GM23338 (cell line): Measurements from ENCODE around the gene ERC1.

Experiments
- CREB1 ChIP-seq: fragments of 250-450 bp; sonication (Bioruptor Pico); IDR thresholded peaks from 2 replicates; pipeline ENCODE4 v1.5.0; 2020; ENCODE audit warnings: low read depth, mild to moderate bottlenecking, moderate library complexity
- EZH2 ChIP-seq: fragments of 200-600 bp; sonication (generic); IDR thresholded peaks from one replicate; pipeline ENCODE4 v1.8.0; 2017; ENCODE audit warnings: antibody characterized with exemption, mild to moderate bottlenecking, low read depth; ENCODE audit not compliant: unreplicated experiment
- EZH2phosphoT487 ChIP-seq: fragments of 200-600 bp; sonication (generic); IDR thresholded peaks from one replicate; pipeline ENCODE4 v1.8.1; 2018; ENCODE audit warnings: antibody characterized with exemption; ENCODE audit not compliant: unreplicated experiment
- JUNB ChIP-seq: IDR thresholded peaks from one replicate; pipeline ENCODE4 v1.6.1; 2016; ENCODE audit warnings: antibody characterized with exemption; ENCODE audit not compliant: unreplicated experiment
- NANOG ChIP-seq: IDR thresholded peaks from 2 replicates; pipeline ENCODE4 v1.6.1; 2016; ENCODE audit warnings: antibody characterized with exemption, borderline replicate concordance
- POLR2AphosphoS5 ChIP-seq: IDR thresholded peaks from 2 replicates; pipeline ENCODE4 v1.6.1; 2016; ENCODE audit warnings: antibody characterized with exemption, low read depth
- ZNF114 ChIP-seq: fragments of 250-450 bp; sonication (Bioruptor Pico); IDR thresholded peaks from 2 replicates; pipeline ENCODE4 v1.5.0; 2020; ENCODE audit warnings: mild to moderate bottlenecking, moderate library complexity
- TF ChIP-seq, protein P1 (sequence below), 2 experiments: fragments of 200-600 bp in 1 of 2; sonication (generic) in 1 of 2; conservative IDR thresholded peaks; 2 replicates each; pipeline versions ENCODE4 v1.5.1 to v1.6.1; 2016 to 2017; ENCODE audit warnings: antibody characterized with exemption in 2 of 2, low read depth in 2 of 2, mild to moderate bottlenecking in 2 of 2, moderate library complexity in 1 of 2
- TF ChIP-seq, protein P2 (sequence below): IDR thresholded peaks from 2 replicates; pipeline ENCODE4 v1.6.1; 2016; ENCODE audit warnings: antibody characterized with exemption
- TF ChIP-seq, protein P3 (sequence below): IDR thresholded peaks from one replicate; pipeline ENCODE4 v1.6.1; 2018; ENCODE audit warnings: antibody characterized with exemption; ENCODE audit not compliant: unreplicated experiment
- TF ChIP-seq, protein P4 (sequence below): fragments of 250-450 bp; sonication (Bioruptor Pico); IDR thresholded peaks from 2 replicates; pipeline ENCODE4 v1.5.0; 2020; ENCODE audit warnings: mild to moderate bottlenecking, moderate library complexity

DNA sequence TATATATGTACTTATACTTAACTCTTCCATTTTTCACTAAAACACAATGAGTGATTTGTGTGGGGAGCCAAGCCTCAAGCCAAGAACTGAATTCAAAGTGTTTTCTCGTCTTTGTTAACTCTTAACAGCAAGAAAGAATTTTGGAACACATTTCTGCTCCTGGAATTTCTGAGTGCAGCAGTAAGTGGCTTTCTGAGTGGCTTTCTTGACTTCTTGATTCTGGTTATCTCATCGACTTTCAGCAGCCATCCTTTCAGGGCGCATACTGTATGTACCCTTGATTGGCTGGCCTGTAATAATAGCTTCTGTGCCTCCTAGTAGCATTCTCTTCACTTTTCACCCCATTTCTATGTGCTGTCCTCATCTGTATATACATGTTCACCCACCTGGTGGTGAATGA, 446.0 kb downstream of the ERC1 start:
- TF ChIP-seq, protein P1, sequence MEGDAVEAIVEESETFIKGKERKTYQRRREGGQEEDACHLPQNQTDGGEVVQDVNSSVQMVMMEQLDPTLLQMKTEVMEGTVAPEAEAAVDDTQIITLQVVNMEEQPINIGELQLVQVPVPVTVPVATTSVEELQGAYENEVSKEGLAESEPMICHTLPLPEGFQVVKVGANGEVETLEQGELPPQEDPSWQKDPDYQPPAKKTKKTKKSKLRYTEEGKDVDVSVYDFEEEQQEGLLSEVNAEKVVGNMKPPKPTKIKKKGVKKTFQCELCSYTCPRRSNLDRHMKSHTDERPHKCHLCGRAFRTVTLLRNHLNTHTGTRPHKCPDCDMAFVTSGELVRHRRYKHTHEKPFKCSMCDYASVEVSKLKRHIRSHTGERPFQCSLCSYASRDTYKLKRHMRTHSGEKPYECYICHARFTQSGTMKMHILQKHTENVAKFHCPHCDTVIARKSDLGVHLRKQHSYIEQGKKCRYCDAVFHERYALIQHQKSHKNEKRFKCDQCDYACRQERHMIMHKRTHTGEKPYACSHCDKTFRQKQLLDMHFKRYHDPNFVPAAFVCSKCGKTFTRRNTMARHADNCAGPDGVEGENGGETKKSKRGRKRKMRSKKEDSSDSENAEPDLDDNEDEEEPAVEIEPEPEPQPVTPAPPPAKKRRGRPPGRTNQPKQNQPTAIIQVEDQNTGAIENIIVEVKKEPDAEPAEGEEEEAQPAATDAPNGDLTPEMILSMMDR (conservative IDR thresholded peaks at IDR 0.05; ENCODE audit: low read depth in 2 of 2): no peak
- TF ChIP-seq POLR2AphosphoS5: no peak
- TF ChIP-seq JUNB: no peak
- TF ChIP-seq EZH2phosphoT487: no peak
- TF ChIP-seq, protein P2, sequence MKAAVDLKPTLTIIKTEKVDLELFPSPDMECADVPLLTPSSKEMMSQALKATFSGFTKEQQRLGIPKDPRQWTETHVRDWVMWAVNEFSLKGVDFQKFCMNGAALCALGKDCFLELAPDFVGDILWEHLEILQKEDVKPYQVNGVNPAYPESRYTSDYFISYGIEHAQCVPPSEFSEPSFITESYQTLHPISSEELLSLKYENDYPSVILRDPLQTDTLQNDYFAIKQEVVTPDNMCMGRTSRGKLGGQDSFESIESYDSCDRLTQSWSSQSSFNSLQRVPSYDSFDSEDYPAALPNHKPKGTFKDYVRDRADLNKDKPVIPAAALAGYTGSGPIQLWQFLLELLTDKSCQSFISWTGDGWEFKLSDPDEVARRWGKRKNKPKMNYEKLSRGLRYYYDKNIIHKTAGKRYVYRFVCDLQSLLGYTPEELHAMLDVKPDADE: no peak
- TF ChIP-seq EZH2: no peak
- TF ChIP-seq CREB1 (CRISPR knock-in tag): no peak
- TF ChIP-seq NANOG: no peak
- TF ChIP-seq, protein P3, sequence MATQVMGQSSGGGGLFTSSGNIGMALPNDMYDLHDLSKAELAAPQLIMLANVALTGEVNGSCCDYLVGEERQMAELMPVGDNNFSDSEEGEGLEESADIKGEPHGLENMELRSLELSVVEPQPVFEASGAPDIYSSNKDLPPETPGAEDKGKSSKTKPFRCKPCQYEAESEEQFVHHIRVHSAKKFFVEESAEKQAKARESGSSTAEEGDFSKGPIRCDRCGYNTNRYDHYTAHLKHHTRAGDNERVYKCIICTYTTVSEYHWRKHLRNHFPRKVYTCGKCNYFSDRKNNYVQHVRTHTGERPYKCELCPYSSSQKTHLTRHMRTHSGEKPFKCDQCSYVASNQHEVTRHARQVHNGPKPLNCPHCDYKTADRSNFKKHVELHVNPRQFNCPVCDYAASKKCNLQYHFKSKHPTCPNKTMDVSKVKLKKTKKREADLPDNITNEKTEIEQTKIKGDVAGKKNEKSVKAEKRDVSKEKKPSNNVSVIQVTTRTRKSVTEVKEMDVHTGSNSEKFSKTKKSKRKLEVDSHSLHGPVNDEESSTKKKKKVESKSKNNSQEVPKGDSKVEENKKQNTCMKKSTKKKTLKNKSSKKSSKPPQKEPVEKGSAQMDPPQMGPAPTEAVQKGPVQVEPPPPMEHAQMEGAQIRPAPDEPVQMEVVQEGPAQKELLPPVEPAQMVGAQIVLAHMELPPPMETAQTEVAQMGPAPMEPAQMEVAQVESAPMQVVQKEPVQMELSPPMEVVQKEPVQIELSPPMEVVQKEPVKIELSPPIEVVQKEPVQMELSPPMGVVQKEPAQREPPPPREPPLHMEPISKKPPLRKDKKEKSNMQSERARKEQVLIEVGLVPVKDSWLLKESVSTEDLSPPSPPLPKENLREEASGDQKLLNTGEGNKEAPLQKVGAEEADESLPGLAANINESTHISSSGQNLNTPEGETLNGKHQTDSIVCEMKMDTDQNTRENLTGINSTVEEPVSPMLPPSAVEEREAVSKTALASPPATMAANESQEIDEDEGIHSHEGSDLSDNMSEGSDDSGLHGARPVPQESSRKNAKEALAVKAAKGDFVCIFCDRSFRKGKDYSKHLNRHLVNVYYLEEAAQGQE: no peak
- TF ChIP-seq, protein P4, sequence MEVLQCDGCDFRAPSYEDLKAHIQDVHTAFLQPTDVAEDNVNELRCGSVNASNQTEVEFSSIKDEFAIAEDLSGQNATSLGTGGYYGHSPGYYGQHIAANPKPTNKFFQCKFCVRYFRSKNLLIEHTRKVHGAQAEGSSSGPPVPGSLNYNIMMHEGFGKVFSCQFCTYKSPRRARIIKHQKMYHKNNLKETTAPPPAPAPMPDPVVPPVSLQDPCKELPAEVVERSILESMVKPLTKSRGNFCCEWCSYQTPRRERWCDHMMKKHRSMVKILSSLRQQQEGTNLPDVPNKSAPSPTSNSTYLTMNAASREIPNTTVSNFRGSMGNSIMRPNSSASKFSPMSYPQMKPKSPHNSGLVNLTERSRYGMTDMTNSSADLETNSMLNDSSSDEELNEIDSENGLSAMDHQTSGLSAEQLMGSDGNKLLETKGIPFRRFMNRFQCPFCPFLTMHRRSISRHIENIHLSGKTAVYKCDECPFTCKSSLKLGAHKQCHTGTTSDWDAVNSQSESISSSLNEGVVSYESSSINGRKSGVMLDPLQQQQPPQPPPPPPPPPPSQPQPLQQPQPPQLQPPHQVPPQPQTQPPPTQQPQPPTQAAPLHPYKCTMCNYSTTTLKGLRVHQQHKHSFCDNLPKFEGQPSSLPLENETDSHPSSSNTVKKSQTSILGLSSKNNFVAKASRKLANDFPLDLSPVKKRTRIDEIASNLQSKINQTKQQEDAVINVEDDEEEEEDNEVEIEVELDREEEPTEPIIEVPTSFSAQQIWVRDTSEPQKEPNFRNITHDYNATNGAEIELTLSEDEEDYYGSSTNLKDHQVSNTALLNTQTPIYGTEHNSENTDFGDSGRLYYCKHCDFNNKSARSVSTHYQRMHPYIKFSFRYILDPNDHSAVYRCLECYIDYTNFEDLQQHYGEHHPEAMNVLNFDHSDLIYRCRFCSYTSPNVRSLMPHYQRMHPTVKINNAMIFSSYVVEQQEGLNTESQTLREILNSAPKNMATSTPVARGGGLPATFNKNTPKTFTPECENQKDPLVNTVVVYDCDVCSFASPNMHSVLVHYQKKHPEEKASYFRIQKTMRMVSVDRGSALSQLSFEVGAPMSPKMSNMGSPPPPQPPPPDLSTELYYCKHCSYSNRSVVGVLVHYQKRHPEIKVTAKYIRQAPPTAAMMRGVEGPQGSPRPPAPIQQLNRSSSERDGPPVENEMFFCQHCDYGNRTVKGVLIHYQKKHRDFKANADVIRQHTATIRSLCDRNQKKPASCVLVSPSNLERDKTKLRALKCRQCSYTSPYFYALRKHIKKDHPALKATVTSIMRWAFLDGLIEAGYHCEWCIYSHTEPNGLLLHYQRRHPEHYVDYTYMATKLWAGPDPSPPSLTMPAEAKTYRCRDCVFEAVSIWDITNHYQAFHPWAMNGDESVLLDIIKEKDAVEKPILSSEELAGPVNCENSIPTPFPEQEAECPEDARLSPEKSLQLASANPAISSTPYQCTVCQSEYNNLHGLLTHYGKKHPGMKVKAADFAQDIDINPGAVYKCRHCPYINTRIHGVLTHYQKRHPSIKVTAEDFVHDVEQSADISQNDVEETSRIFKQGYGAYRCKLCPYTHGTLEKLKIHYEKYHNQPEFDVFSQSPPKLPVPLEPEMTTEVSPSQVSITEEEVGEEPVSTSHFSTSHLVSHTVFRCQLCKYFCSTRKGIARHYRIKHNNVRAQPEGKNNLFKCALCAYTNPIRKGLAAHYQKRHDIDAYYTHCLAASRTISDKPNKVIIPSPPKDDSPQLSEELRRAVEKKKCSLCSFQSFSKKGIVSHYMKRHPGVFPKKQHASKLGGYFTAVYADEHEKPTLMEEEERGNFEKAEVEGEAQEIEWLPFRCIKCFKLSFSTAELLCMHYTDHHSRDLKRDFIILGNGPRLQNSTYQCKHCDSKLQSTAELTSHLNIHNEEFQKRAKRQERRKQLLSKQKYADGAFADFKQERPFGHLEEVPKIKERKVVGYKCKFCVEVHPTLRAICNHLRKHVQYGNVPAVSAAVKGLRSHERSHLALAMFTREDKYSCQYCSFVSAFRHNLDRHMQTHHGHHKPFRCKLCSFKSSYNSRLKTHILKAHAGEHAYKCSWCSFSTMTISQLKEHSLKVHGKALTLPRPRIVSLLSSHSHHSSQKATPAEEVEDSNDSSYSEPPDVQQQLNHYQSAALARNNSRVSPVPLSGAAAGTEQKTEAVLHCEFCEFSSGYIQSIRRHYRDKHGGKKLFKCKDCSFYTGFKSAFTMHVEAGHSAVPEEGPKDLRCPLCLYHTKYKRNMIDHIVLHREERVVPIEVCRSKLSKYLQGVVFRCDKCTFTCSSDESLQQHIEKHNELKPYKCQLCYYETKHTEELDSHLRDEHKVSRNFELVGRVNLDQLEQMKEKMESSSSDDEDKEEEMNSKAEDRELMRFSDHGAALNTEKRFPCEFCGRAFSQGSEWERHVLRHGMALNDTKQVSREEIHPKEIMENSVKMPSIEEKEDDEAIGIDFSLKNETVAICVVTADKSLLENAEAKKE (CRISPR knock-in tag): no peak
- no peak for TF ChIP-seq ZNF114 (CRISPR knock-in tag)
